DND-41 (cell line): ENCODE measurements around the gene RSPO1.

Experiments
- CTCF ChIP-seq: IDR thresholded peaks from 2 replicates; pipeline ENCODE4 v1.5.1; 2012; ENCODE audit warnings: borderline replicate concordance, low read length, moderate library complexity, mild to moderate bottlenecking; ENCODE audit not compliant: poor library complexity, severe bottlenecking; ENCODE audit errors: extremely low read depth
- EZH2 ChIP-seq: IDR thresholded peaks from 3 replicates; pipeline ENCODE4 v1.6.1; 2012; ENCODE audit warnings: borderline replicate concordance, low read depth, mild to moderate bottlenecking, moderate library complexity, low read length, inconsistent platforms; ENCODE audit not compliant: severe bottlenecking

DNA sequence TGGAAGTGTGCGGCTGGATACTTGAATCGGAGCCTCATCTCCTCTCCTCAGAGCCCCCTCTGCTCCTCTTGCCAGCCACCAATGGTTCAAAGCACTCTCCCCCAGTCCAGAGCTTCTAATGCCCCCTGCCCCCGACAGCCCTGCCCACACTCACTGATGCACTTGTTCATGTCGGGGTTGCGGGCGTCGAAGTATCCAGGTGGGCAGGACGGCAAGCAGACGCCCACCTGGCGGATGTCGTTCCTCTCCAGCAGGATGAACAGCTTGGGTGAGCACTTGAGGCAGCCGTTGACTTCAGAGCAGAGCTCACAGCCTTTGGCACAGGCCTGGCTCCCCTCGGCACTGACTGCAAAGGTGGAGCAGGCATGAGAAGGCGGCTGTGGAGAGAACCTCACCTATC, 18.4 kb downstream of the RSPO1 start:
- TF ChIP-seq CTCF (no peak), EZH2 (no peak)
